NK-92 (cell line): ENCODE results near the gene COLEC11.

Source experiments
- DNase-seq: peaks from one replicate; lab custom pipeline; 2025; ENCODE audit not compliant: unreplicated experiment; lab: John Stamatoyannopoulos, UW

The COLEC11 gene

GRCh38 chr2:3584608-3585260 is 10.2 kb upstream of the COLEC11 start:
- DNase-seq: no peak

GRCh38 chr2:3585261-3586109 is 9.4 kb upstream of the COLEC11 start:
- no peak for DNase-seq

DNA sequence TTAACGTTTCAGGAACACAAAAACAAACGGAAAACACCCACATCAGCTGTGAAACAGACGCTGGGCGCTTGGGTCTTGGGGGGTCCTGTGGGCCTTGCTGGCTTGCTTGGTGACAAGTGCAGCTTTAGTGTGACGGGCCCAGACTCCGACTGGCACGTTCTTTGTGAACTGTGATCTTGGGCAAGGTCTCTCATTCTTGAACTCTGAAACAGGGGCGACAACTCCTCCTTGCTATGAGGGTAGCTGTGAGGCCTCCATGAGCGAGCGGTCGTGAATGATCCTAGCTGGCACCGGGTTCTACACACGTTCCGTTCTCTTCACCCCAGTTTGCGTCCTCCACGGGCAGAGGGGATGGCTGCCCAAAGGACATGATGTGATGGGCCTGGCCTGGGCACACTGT is 8.7 kb upstream of the COLEC11 start:
- DNase-seq: no peak

DNA sequence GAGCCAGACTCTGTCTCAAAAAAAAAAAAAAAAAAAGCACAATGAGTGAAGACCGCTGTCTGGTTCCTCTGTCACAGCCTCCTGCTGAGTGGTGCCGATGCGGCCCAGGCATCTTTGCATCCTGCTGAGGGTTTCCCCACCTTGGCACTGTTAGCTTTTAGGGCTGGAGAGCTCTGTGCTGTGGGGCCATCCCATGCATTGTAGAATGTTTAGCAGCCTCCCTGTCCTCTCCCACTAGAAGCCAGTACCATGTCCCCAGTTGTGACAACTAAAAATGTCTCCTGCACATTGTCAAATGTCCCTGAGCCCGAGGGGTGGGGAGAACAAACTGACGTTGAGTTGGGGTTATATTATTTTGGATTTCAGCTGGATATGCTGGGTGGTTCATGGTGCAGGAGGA is 7.9 kb upstream of the COLEC11 start:
- no peak for DNase-seq

DNA sequence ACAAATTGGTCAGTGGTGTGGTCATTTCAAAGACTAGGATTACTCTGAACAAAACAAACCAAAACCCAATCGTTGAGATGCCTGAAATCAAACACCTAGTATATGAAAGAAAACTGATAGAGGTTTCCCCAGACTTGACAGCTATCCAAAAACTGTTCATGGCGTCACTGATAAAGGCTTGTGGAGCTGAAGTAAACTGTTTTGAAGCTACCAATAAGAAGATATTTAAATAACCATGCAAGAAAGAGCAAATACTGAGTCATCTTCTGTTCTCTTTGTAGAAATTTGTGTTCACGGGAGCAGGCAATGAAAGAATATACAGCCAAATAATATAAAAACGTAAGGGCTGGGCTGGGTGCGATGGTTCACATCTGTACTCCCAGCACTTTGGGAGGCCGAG is 7.5 kb upstream of the COLEC11 start:
- DNase-seq: no peak

- DNase-seq: no peak
These were observed 6.8 kb upstream of the COLEC11 start for GRCh38 chr2:3588084-3588483.

DNA sequence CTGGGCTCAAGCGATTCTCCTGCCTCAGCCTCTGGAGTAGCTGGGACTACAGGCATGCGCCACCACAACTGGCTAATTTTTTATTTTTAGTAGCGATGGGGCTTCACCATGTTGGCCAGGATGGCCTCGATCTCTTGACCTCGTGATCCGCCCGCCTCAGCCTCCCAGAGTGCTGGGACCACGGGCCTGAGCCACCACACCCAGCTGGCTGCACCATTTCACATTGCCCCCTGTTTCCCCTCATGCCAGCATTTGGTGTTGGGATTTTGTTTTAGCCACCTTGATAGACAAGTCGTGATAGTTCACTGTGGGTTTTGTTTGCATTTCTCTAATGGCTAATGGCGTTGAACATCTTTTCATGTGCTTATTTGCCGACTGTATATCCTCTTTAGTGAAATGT is 5.8 kb upstream of the COLEC11 start:
- no peak for DNase-seq

DNA sequence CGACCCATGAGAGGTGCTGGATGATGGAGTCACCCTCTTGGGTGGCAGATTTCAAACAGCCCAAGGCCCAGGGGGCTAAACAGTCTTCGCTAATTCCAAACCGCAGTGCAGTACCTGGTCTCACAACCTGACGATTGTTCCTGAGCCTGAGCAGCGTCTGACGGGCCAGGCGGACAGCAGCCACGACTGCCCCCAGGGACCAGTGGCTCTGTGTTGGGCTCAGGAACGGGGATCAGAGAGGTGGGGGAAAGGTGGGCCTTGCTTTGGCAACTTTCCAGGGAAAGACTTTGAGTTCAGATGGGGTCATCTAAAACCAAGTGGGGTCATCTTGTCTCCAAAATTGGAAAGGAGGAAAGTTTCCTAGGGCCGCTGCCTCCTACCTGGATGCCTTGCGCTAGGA is 492 bp downstream of the COLEC11 start:
- no peak for DNase-seq

DNA sequence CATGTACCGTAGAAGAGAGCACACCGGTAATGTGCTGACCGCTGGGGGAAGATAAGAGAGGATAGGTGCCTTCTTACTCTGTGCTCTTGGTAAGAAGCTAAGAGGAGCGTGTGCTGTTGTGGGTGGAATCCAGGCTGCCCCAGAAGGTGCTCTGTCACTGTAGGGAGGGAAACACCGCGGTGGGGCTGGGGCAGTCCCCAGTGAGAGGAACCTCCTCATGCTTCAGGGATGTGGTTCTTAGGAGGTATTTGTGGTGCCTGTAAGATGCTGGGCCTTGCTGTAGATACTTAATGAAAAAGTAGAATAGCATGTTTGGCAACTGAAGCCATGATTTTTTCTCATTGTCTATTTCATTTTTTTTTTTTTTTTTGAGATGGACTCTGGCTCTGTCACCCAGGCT is 1.1 kb downstream of the COLEC11 start:
- DNase-seq: no peak

GRCh38 chr2:3596901-3597417 is 2.0 kb downstream of the COLEC11 start:
- DNase-seq: no peak

GRCh38 chr2:3597567-3597966 is 2.7 kb downstream of the COLEC11 start:
- no peak for DNase-seq

DNA sequence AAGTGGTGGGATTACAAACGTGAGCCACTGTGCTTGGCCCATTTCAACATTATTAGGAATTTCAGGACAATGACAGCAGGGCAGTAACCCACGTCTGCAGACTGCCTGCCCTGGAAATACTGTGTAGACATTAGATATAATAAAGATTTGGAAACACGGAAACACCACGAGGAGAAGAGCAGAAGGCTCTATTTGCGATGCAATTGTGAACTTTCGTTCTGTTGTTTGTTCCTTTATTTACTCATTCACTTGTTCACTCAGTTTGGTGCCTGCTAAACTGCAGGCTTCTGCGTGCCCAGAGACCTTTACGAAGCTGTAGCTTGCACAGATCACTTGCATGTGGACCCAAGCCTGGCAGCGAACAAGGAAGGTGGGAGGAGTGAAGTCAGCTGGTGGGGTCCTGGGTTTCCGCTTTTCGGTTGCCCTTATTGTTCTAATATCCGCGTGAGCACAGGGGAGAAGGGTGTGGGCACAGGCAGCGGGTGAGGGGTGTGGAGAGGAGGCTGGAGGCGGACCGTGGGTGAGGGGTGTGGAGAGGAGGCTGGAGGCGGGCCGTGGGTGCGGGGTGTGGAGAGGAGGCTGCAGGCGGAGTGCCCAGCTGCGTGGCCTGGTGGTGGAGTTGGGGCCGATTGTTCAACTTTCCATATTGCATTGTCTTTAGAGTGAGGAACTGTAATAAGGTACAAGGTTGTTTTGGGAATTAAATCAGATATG is 3.4 kb downstream of the COLEC11 start:
- DNase-seq: no peak

DNA sequence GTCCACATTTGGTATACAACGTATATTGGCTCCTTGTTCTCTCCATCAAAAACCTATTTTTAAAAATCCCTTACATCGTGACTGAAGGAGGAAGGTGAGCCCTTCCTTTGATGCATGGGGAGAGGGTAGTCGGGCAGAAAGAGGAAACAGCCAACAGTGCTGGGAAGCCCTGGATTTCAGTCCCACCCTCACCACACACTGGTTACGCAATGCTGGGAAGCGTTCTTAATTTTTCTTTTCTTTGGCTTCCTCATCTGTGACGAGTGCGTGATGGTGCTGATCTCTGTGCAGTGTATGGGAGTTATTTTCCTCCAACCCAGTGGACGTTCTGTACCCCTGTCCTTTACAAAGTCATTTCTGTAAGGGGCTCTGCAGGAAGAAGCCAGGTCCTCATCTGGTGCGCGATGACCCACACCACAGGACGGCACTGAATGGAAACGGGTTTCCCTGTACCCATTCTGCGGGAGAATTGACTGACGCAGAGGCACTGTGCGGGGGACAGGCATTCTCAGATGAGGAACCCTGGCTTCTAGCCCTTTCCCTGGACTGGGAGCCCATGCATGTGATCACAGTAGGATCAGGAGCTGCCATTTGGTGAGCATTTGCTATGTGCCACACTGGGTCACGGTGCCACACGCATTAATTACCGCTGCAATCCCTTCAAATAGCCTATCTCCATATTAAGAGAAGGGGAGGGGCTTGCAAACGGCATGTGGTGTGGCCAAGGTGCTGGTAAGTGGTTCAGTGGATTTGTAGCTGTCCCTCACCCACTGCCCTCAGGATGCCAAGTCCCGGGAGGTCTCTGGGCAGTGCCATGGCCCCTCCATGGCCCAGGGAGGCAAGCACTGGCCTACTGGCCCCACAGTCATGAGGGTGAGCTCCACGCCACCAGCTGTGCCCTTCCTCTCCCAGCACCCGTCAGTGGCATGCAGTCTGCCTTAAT is 4.3 kb downstream of the COLEC11 start:
- DNase-seq: no peak

- DNase-seq: no peak
These were observed 5.4 kb downstream of the COLEC11 start for GRCh38 chr2:3600256-3600855.

- no peak for DNase-seq
These were observed 6.8 kb downstream of the COLEC11 start for GRCh38 chr2:3601561-3602271.

DNA sequence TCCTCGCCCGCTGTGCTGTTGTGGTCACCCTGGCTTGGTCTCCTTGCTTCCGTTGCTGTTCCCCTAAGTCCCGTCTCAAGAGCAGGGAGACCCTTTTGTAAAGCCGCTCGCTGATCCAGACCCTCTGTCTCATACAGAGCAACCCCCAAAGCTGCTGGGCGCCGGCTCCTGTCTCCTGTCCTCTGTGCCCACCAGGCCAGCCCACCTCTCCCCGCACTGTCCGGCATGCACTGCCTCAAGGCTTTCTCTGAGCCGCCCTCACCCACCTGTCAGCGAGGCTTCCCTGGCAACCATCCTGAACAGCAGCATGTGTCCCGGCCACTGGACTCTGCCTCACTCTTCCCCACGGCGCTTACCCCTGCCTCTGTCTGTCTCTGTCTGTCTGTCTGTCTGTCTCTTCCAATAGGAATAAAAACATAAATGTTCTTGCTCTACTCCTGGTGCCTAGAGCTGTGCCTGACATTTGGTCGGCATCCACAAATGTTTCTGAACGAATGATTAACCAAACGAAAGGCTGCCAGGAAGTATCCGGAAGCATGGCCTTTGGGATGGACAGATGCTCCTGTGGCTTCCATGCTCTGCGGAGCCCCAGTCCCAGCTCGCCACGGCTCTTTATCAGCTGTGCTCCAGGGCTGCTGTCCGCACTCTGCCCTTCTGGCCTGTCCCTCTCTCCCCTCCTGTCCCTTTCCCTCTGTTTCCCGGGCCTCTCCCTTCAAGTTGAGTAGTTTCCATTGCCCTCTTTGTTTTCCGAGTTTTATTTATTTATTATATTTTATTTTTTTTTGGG is 7.8 kb downstream of the COLEC11 start:
- no peak for DNase-seq

DNA sequence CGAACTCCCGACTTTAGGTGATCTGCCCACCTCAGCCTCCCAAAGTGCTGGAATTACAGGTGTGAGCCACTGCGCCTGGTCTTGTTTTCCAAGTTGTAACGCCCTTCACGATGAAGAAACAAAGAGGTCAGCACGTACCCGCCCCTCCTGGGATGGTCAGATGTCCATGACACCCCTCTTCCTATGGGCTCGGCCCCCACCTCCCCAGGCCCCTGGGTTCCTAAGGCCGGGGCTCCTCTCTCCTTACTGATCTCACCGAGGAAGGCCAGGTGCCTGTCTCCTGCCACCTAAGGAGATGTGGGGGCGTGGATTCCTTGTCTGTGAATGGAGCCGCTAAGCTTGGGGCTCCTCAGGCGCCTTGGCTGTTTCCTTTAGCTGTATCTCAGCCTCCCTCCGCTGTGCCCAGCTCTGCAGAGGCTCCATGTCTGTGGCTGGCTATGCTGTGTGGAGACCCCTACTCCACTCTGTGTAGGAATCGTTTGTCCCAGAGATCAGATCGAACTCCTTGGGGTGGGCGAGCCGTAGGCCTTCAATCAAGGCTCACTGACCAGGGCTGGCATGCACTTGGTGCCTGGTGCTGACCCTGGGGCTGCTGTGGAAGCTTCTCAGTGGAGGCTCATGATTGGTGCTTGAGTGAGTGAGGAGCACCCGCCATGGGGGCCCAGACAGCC is 8.8 kb downstream of the COLEC11 start:
- no peak for DNase-seq

- no peak for DNase-seq
These were observed 9.4 kb downstream of the COLEC11 start for GRCh38 chr2:3604207-3604877.
